MCF 10A (cell line): ENCODE measurements around the gene TAS1R1. TPM values are rescaled to one million over a fixed set of nuclear protein-coding genes. Genes with fewer than 3 reads are reported as not detected.

Experiments used
- BruUV-seq: library from RNA; stranded (reverse); fragments of 400-500 nt; replicated peaks from 2 replicates; lab custom pipeline; 2021; lab: Mats Ljungman, UMichigan
- CTCF ChIA-PET: fragments of 300-600 bp; sonication (Branson Sonifier 250); formaldehyde crosslinking; extraction: SDS; loops from one replicate; lab custom pipeline; 2021; ENCODE audit warnings: antibody characterized with exemption, inconsistent platforms; lab: Yijun Ruan, JAX
- POLR2A ChIA-PET: fragments of 300-600, 350-650 bp; sonication (Branson Sonifier 250); formaldehyde crosslinking; extraction: SDS; loops from one replicate; lab custom pipeline; 2020; ENCODE audit warnings: antibody characterized with exemption, inconsistent platforms; lab: Yijun Ruan, JAX
- DNase-seq: peaks from one replicate; pipeline ENCODE4 v3.0.0-alpha.2; 2018; ENCODE audit not compliant: unreplicated experiment
- H3K27ac Mint-ChIP-seq: one replicate; pipeline ENCODE4 v1.8.0; 2022; ENCODE audit warnings: mild to moderate bottlenecking, low read depth, mixed read lengths; ENCODE audit not compliant: unreplicated experiment
- H3K27me3 Mint-ChIP-seq: one replicate; pipeline ENCODE4 v1.8.0; 2022; ENCODE audit warnings: mixed read lengths; ENCODE audit not compliant: insufficient read depth, unreplicated experiment
- H3K36me3 Mint-ChIP-seq: one replicate; pipeline ENCODE4 v1.8.0; 2022; ENCODE audit warnings: mild to moderate bottlenecking, moderate library complexity, mixed read lengths; ENCODE audit not compliant: insufficient read depth, unreplicated experiment
- H3K4me1 Mint-ChIP-seq: one replicate; pipeline ENCODE4 v1.8.0; 2022; ENCODE audit warnings: mixed read lengths; ENCODE audit not compliant: insufficient read depth, unreplicated experiment
- H3K4me3 Mint-ChIP-seq: one replicate; pipeline ENCODE4 v1.8.0; 2022; ENCODE audit warnings: mild to moderate bottlenecking, moderate library complexity, mixed read lengths; ENCODE audit not compliant: unreplicated experiment
- H3K9me3 Mint-ChIP-seq: one replicate; pipeline ENCODE4 v1.8.0; 2022; ENCODE audit warnings: mixed read lengths; ENCODE audit not compliant: unreplicated experiment
- intact Hi-C: fragments of 100-400 bp; cut with micrococcal nuclease; formaldehyde crosslinking; loops from 2 replicates; pipeline ENCODE4 v1.14.1; 2022
- total RNA-seq: library from RNA; stranded (reverse); gene quantifications from 2 replicates; pipeline ENCODE4 v1.2.3, GENCODE V29; 2022
- TF ChIP-seq, protein P1 (sequence below): fragments of 200-600 bp; IDR thresholded peaks from one replicate; pipeline ENCODE4 v1.8.0; 2022; ENCODE audit warnings: antibody characterized with exemption, mild to moderate bottlenecking; ENCODE audit not compliant: unreplicated experiment

Gene TAS1R1
- total RNA-seq, 1 experiment from 2014 or later, result not detected

- Mint-ChIP-seq H3K27ac (no peak overlapping the region), H3K36me3 (no peaks in the 10 kb centered on the region), H3K9me3 (no peaks in the 10 kb centered on the region), H3K4me3 (no peak overlapping the region), H3K4me1 (peaks cover 6% of the 10 kb centered on the region), H3K27me3 (peaks cover 6% of the 10 kb centered on the region)
- intact Hi-C loops, result no loop called here
- no TSS peak for BruUV-seq
- TF ChIP-seq, protein P1, sequence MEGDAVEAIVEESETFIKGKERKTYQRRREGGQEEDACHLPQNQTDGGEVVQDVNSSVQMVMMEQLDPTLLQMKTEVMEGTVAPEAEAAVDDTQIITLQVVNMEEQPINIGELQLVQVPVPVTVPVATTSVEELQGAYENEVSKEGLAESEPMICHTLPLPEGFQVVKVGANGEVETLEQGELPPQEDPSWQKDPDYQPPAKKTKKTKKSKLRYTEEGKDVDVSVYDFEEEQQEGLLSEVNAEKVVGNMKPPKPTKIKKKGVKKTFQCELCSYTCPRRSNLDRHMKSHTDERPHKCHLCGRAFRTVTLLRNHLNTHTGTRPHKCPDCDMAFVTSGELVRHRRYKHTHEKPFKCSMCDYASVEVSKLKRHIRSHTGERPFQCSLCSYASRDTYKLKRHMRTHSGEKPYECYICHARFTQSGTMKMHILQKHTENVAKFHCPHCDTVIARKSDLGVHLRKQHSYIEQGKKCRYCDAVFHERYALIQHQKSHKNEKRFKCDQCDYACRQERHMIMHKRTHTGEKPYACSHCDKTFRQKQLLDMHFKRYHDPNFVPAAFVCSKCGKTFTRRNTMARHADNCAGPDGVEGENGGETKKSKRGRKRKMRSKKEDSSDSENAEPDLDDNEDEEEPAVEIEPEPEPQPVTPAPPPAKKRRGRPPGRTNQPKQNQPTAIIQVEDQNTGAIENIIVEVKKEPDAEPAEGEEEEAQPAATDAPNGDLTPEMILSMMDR, result no peak
- CTCF ChIA-PET, result interaction anchor here (2.2 kb wide), 1 partner anchor 20 kb away, joined by 13 read pairs; the partner anchor contains the start of genes NOL9 and TAS1R1
- POLR2A ChIA-PET, result no interaction called here
- no peak for DNase-seq
Observed at GRCh38 chr1:6574025-6574620, 19.0 kb downstream of the TAS1R1 start.

- Mint-ChIP-seq H3K9me3 (no peaks in the 10 kb centered on the region), H3K27me3 (no peaks in the 10 kb centered on the region), H3K27ac (no peak overlapping the region), H3K4me3 (no peak overlapping the region), H3K4me1 (peaks cover 11% of the 10 kb centered on the region), H3K36me3 (no peaks in the 10 kb centered on the region)
- intact Hi-C loops, result no loop called here
- ChIA-PET POLR2A (interaction anchor here (1.0 kb wide), 1 partner anchor 26 kb away, joined by 3 read pairs; no protein-coding TSS in a partner anchor), CTCF (interaction anchor here (2.2 kb wide), 1 partner anchor 21 kb away, joined by 13 read pairs; the partner anchor contains the start of genes NOL9 and TAS1R1)
- TF ChIP-seq, protein P1, result no peak
- no peak for DNase-seq
- no TSS peak for BruUV-seq
Observed at GRCh38 chr1:6574818-6575217, 19.7 kb downstream of the TAS1R1 start.

- no peak for DNase-seq
- no TSS peak for BruUV-seq
- intact Hi-C loops, result no loop called here
- Mint-ChIP-seq H3K4me1 (peaks cover 27% of the 10 kb centered on the region), H3K9me3 (no peaks in the 10 kb centered on the region), H3K27ac (no peak overlapping the region), H3K4me3 (no peak overlapping the region), H3K36me3 (no peaks in the 10 kb centered on the region), H3K27me3 (no peaks in the 10 kb centered on the region)
- TF ChIP-seq, protein P1, result no peak
- CTCF ChIA-PET, result interaction anchor here (1.1 to 1.7 kb wide), 3 partner anchors 23 to 88 kb away, joined by 5 to 10 read pairs (median 6); partner anchors contain the start of genes NOL9 and TAS1R1
- POLR2A ChIA-PET, result interaction anchor here (0.6 to 5.0 kb wide), 9 partner anchors 19 to 113 kb away, joined by 3 to 103 read pairs (median 3); partner anchors contain the start of genes KLHL21 and NOL9
Observed at GRCh38 chr1:6577831-6578525, 22.9 kb downstream of the TAS1R1 start.
